GM21737 (cell line): Measurements from ENCODE around the gene GCDH.
"Not testable (repeated sequence)": the region's sequence is repeated elsewhere in the genome, so short reads cannot be mapped to it uniquely, and the experiment has no call there.

ENCODE experiments used
- ATAC-seq: cut with Tn5 transposase; IDR thresholded peaks from one replicate; pipeline ENCODE4 v1.9.1; 2021; ENCODE audit warnings: mild to moderate bottlenecking, moderate library complexity; ENCODE audit not compliant: unreplicated experiment

GCDH gene

GRCh38 chr19:12899891-12900518, 9.0 kb downstream of the GCDH start:
- ATAC-seq = peak; percentile 66

- ATAC-seq = no peak
Observed at GRCh38 chr19:12907166-12907565, 16.2 kb downstream of the GCDH start.

GRCh38 chr19:12912571-12912970, 21.6 kb downstream of the GCDH start:
- no peak for ATAC-seq

- no peak for ATAC-seq
Observed at GRCh38 chr19:12913011-12913561, 22.1 kb downstream of the GCDH start.

- ATAC-seq = no peak
Observed at GRCh38 chr19:12913851-12914690, 23.1 kb downstream of the GCDH start.

GRCh38 chr19:12915860-12916259, 24.9 kb downstream of the GCDH start:
- not testable (repeated sequence) for ATAC-seq

- ATAC-seq = no peak
Observed at GRCh38 chr19:12918253-12918652, 27.3 kb downstream of the GCDH start.

- ATAC-seq = no peak
Observed at GRCh38 chr19:12921047-12921446, 30.1 kb downstream of the GCDH start.

- no peak for ATAC-seq
Observed at GRCh38 chr19:12922959-12923358, 32.0 kb downstream of the GCDH start.

- ATAC-seq = no peak
Observed at GRCh38 chr19:12924621-12925310, 33.8 kb downstream of the GCDH start.

- no peak for ATAC-seq
Observed at GRCh38 chr19:12930002-12930645, 39.2 kb downstream of the GCDH start.

GRCh38 chr19:12932392-12933286, 41.7 kb downstream of the GCDH start:
- ATAC-seq = no peak

GRCh38 chr19:12933287-12934072, 42.5 kb downstream of the GCDH start, which contains the start of gene FARSA:
Gene FARSA (minus strand): TSS chr19:12933711. CDS start chr19:12933696, 15 bp downstream.
- no peak for ATAC-seq

- ATAC-seq = no peak
Observed at GRCh38 chr19:12935071-12935470, 44.1 kb downstream of the GCDH start.

- no peak for ATAC-seq
Observed at GRCh38 chr19:12936582-12936981, 45.6 kb downstream of the GCDH start.

GRCh38 chr19:12937093-12937926, 46.4 kb downstream of the GCDH start:
- ATAC-seq = no peak

- peak; percentile 86 for ATAC-seq
Observed at GRCh38 chr19:12937927-12938778, 47.2 kb downstream of the GCDH start, which contains the start of gene CALR. Gene CALR (plus strand): TSS chr19:12938609. CDS start chr19:12938680, 71 bp downstream.
